Dendritic cell treated with granulocyte-macrophage colony-stimulating factor and Interleukin-4, amounts not matched to agents 40 ng/mL and 50 ng/mL, for 4 days (primary cell): ENCODE results near the gene VSIG4.

ENCODE experiments used
- H3K27ac Mint-ChIP-seq: one replicate; pipeline ENCODE4 v1.8.0; 2022; ENCODE audit warnings: mild to moderate bottlenecking, mixed read lengths
- H3K27me3 Mint-ChIP-seq: one replicate; pipeline ENCODE4 v1.8.0; 2022; ENCODE audit warnings: mild to moderate bottlenecking, mixed read lengths
- H3K36me3 Mint-ChIP-seq: one replicate; pipeline ENCODE4 v1.8.0; 2022; ENCODE audit warnings: low read depth, mixed read lengths
- H3K4me1 Mint-ChIP-seq: one replicate; pipeline ENCODE4 v1.8.0; 2022; ENCODE audit warnings: low read depth, mixed read lengths
- H3K4me3 Mint-ChIP-seq: one replicate; pipeline ENCODE4 v1.8.0; 2022; ENCODE audit warnings: mild to moderate bottlenecking, moderate library complexity, mixed read lengths
- H3K9me3 Mint-ChIP-seq: one replicate; pipeline ENCODE4 v1.8.0; 2022; ENCODE audit warnings: mixed read lengths
- intact Hi-C: fragments of 100-400 bp; cut with micrococcal nuclease; formaldehyde crosslinking; loops from one replicate; pipeline ENCODE4 v1.15.0; 2022

Gene VSIG4

GRCh38 chrX:66042307-66043077 is 2.6 kb upstream of the VSIG4 start:
- Mint-ChIP-seq H3K4me3 (no peak overlapping the region), H3K36me3 (no peaks in the 10 kb centered on the region), H3K27ac (no peak overlapping the region), H3K27me3 (peaks cover 20% of the 10 kb centered on the region), H3K9me3 (no peaks in the 10 kb centered on the region), H3K4me1 (peaks cover 31% of the 10 kb centered on the region)
- intact Hi-C loops = no loop called here

- H3K4me3 Mint-ChIP-seq = no peak overlapping the region
- H3K4me1 Mint-ChIP-seq = peaks cover 26% of the 10 kb centered on the region
- peaks cover 21% of the 10 kb centered on the region for H3K27me3 Mint-ChIP-seq
- H3K27ac Mint-ChIP-seq = no peak overlapping the region
- no peaks in the 10 kb centered on the region for H3K36me3 Mint-ChIP-seq
- H3K9me3 Mint-ChIP-seq = no peaks in the 10 kb centered on the region
- intact Hi-C loops = no loop called here
Observed at GRCh38 chrX:66038115-66038514, 1.8 kb downstream of the VSIG4 start.

DNA sequence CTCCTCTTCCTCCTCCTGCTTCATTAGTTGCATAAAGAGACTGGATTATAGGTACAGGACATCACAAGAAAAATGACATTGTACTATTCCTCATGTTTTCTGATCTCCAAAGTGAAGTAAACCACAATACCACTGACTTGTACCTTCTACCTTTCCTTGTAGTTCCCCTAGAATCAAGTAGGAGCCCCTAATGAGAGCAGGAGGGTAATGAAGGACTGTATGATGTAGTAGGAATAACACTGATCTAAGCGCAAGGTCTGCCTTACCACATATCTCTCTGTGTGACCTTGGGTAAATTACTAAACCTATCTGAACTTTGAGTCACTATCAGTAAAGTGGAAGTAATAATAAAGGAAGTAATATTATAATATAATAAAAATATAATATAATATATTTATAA is 3.6 kb downstream of the VSIG4 start:
- Mint-ChIP-seq H3K27ac (no peak overlapping the region), H3K4me1 (peaks cover 26% of the 10 kb centered on the region), H3K4me3 (no peak overlapping the region), H3K36me3 (no peaks in the 10 kb centered on the region), H3K9me3 (no peaks in the 10 kb centered on the region), H3K27me3 (peaks cover 24% of the 10 kb centered on the region)
- intact Hi-C loops = no loop called here

DNA sequence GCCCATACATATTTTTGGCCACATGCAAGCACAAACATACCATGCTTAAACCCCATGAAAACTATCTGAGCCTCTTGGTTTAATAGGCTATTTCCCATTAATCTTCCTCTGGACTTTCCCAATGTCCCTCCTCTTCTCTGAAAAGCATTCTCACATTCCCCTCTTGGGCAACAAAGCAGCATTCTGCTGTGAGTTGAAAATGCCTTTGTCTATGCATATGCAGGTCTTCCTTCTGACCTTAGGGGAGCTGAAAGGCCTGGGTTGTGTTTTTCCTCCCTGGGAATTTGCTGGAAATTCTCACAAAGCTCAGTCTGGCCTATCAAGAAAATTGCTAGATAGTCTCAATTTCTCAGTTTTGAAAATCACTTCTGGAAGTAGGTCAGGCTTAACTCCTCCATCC is 4.2 kb downstream of the VSIG4 start:
- Mint-ChIP-seq H3K27me3 (peaks cover 21% of the 10 kb centered on the region), H3K4me1 (peaks cover 26% of the 10 kb centered on the region), H3K27ac (no peak overlapping the region), H3K36me3 (no peaks in the 10 kb centered on the region), H3K4me3 (no peak overlapping the region), H3K9me3 (no peaks in the 10 kb centered on the region)
- intact Hi-C loops = no loop called here

DNA sequence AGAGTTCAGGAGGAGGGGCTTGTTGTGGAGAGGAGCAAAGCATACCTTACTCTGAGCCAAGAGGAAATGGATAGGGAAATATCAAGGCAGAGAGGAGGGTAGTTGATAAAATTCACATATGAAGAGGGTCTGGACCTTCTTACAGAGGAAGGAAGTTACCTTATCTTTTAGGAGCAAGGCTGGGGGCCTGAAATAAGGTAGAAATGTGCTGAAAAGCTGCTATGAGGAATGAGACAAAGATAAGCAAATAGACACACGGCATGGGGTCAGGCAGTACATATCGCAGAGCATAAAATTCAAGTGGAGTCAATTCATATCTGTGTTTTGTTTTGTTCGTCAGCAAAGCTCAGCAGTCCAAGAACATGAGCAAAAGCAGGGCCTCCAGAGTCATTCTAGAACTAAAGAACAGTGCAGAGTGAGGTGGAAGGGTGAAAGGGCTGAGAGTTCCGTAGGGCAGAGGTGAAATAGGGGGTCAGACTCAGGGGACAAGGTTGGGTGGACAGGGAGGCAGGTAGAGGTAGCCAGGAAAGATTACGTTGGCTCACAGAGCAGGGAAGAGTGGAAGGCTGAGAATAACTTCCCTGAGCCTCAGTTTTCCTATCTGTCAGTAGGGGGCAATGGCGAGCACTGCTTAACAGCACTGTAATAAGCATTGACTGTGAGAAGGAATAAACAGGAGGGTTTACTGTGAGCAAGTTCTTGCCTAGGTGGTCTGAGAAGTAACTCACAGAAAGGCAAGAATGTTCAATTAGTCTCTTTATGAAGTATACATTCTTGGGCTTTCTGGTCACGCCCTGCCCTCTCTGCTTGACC is 9.2 kb downstream of the VSIG4 start:
- no peaks in the 10 kb centered on the region for H3K36me3 Mint-ChIP-seq

GRCh38 chrX:66028936-66029335 is 10.9 kb downstream of the VSIG4 start:
- H3K4me1 Mint-ChIP-seq = peaks cover 25% of the 10 kb centered on the region
- H3K4me3 Mint-ChIP-seq = no peak overlapping the region
- H3K27me3 Mint-ChIP-seq = peaks cover 16% of the 10 kb centered on the region
- H3K36me3 Mint-ChIP-seq = no peaks in the 10 kb centered on the region
- H3K9me3 Mint-ChIP-seq = no peaks in the 10 kb centered on the region
- H3K27ac Mint-ChIP-seq = no peak overlapping the region
- intact Hi-C loops = no loop called here

More for the DNA sequence above, 9.2 kb downstream of the VSIG4 start:
- intact Hi-C loops = loop anchor here (5.0 kb wide), 1 partner anchor 82 kb away; no protein-coding TSS in a partner anchor
- Mint-ChIP-seq H3K27ac (no peak overlapping the region), H3K27me3 (peaks cover 17% of the 10 kb centered on the region), H3K9me3 (no peaks in the 10 kb centered on the region), H3K4me1 (peaks cover 11% of the 10 kb centered on the region), H3K4me3 (no peak overlapping the region)

- peaks cover 45% of the 10 kb centered on the region for H3K4me1 Mint-ChIP-seq
- peak overlapping the region; percentile 23 for H3K4me3 Mint-ChIP-seq
- no peaks in the 10 kb centered on the region for H3K9me3 Mint-ChIP-seq
- H3K36me3 Mint-ChIP-seq = peaks cover 8% of the 10 kb centered on the region
- H3K27ac Mint-ChIP-seq = no peak overlapping the region
- H3K27me3 Mint-ChIP-seq = peaks cover 8% of the 10 kb centered on the region
- intact Hi-C loops = loop anchor here (5.0 kb wide), 1 partner anchor 37 kb away; no protein-coding TSS in a partner anchor
Observed at GRCh38 chrX:66024570-66024969, 15.3 kb downstream of the VSIG4 start.

DNA sequence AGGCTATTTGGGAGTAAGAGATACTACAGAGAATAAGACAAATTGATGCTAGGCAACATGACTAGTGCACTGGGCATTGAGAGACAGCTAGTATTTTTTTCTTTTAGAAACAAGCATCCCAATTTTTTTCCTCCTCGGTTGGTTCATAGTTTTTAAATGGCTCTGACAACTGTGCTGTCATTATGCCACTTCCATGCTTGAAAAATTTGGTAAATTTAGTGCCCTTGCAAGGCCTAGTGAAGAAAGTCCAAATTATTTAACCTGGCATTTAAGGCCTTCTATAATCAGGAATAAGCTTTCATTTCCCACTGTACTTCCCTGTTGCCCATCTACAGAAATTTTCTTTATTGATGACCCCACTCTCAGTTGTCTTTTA is 15.8 kb downstream of the VSIG4 start:
- Mint-ChIP-seq H3K36me3 (peaks cover 13% of the 10 kb centered on the region), H3K27ac (no peak overlapping the region), H3K4me1 (peaks cover 50% of the 10 kb centered on the region), H3K4me3 (no peak overlapping the region), H3K27me3 (peaks cover 7% of the 10 kb centered on the region), H3K9me3 (no peaks in the 10 kb centered on the region)
- intact Hi-C loops = loop anchor here (5.0 kb wide), 1 partner anchor 37 kb away; no protein-coding TSS in a partner anchor

DNA sequence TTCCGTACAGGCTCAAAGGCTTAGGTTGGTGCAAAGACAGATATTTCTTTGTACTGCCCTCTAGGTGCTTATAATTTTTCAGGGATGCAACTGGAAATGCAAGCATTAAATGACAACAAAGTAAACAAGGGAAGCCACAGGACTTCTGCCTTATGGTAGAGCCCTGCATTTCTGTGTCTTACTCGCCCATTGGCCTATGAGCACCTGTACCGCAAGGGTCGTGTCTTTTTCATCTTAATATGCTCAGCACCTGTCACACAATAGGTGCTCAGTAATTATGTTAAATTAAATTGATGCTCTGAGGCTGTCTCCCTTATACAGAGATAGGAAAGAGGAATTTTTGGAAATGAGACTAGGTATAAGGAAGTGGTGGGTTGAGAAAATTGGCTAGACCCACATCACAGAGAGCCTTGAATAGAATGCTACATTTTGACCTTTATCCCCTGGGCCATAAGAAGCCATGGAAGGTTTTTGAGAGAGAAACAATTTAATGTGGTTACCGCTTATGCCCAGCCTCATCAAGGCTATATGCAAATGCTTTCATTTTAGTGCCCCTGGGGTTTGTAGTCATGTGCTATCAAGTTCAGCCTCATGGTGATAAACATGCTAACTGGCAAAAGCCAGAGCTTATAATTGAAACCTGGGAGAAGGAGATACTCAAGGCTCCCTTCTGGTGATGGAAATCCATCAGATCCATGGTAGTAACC is 16.3 kb downstream of the VSIG4 start:
- Mint-ChIP-seq H3K36me3 (peaks cover 18% of the 10 kb centered on the region), H3K4me3 (no peak overlapping the region), H3K27ac (no peak overlapping the region), H3K4me1 (peaks cover 56% of the 10 kb centered on the region), H3K9me3 (no peaks in the 10 kb centered on the region), H3K27me3 (peaks cover 7% of the 10 kb centered on the region)
- intact Hi-C loops = loop anchor here (5.0 kb wide), 1 partner anchor 36 kb away; no protein-coding TSS in a partner anchor

GRCh38 chrX:66022632-66023384 is 17.1 kb downstream of the VSIG4 start:
- Mint-ChIP-seq H3K9me3 (no peaks in the 10 kb centered on the region), H3K36me3 (peaks cover 20% of the 10 kb centered on the region), H3K4me1 (peaks cover 60% of the 10 kb centered on the region), H3K27ac (no peak overlapping the region), H3K27me3 (peaks cover 7% of the 10 kb centered on the region), H3K4me3 (no peak overlapping the region)
- intact Hi-C loops = loop anchor here (5.0 kb wide), 1 partner anchor 36 kb away; no protein-coding TSS in a partner anchor

DNA sequence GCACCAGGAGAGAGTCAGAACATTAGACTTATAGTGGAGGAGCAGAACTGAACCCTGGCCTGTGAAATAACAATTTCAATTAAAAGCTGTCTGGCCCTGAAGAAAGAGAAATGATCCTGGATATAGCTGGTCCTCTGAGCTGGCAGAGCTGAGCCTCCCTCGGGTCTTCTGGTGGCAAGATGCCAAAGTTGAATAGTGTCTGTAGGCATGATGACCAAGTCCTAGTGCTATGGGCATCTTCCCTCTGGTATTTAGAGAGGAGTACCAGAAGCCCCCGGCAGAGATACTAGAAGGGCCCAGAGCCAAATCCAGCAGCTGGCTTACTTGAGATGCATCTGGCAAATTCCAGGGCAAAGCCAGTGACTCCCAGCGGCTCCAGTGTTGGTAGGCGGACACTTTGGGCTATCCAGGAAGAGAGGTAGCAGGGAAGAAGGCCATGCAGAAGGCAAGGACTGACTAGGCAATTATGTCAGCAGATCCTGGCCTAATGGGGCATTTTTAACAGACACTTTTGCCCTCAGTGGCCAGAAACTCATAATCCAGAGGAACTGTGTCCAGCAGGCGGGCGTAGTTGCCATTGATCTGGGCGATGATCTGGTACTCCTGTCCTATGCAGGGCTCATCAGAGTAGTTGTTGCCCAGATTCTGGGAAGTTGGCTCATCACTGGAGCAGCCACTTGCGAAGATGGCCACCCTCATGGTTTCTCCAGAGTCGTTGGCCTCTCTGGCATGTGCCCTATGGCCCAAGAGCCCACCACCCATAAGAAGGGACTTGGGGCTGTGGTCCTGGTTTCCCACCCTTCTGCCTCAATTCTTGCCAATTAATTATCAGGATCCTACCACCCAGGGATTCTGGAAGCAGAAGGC is 17.9 kb downstream of the VSIG4 start:
- intact Hi-C loops = loop anchor here (5.0 kb wide), 1 partner anchor 35 kb away; no protein-coding TSS in a partner anchor
- Mint-ChIP-seq H3K36me3 (peaks cover 25% of the 10 kb centered on the region), H3K9me3 (no peaks in the 10 kb centered on the region), H3K27me3 (peaks cover 7% of the 10 kb centered on the region), H3K4me1 (peaks cover 65% of the 10 kb centered on the region), H3K4me3 (no peak overlapping the region), H3K27ac (peak overlapping the region; percentile 84)

GRCh38 chrX:66021401-66021764 is 18.5 kb downstream of the VSIG4 start:
- H3K9me3 Mint-ChIP-seq = no peaks in the 10 kb centered on the region
- intact Hi-C loops = loop anchor here (5.0 kb wide), 1 partner anchor 34 kb away; no protein-coding TSS in a partner anchor

More at GRCh38 chrX:66021401-66021764, 18.5 kb downstream of the VSIG4 start:
- no peak overlapping the region for H3K4me3 Mint-ChIP-seq
- peaks cover 27% of the 10 kb centered on the region for H3K36me3 Mint-ChIP-seq
- H3K27ac Mint-ChIP-seq = peak overlapping the region; percentile 84
- peaks cover 71% of the 10 kb centered on the region for H3K4me1 Mint-ChIP-seq
- peaks cover 4% of the 10 kb centered on the region for H3K27me3 Mint-ChIP-seq
